Measurements from ENCODE around the gene TMEM140.
"Not testable (repeated sequence)": the region's sequence is repeated elsewhere in the genome, so short reads cannot be mapped to it uniquely, and the experiment has no call there.

Gene TMEM140

GRCh38 chr7:135201350-135201749, 53.5 kb downstream of the TMEM140 start:
- no peak overlapping the region for H3K4me3 ChIP-seq (ENCODE audit: low read length)
- peaks cover 3% of the 10 kb centered on the region for H3K4me1 ChIP-seq (ENCODE audit: control insufficient read depth, low read depth, low read length)
- H3K36me3 ChIP-seq (ENCODE audit: control insufficient read depth, low read depth, low read length) = peaks cover 3% of the 10 kb centered on the region
- H3K27me3 ChIP-seq (ENCODE audit: control insufficient read depth, insufficient read depth, low read length) = no peaks in the 10 kb centered on the region
- no peak overlapping the region for H3K9ac ChIP-seq (ENCODE audit: low read length)
- no peak overlapping the region for H3K27ac ChIP-seq (ENCODE audit: low read length)
- no peaks in the 10 kb centered on the region for H3K9me3 ChIP-seq (ENCODE audit: control insufficient read depth, low read depth, low read length)

DNA sequence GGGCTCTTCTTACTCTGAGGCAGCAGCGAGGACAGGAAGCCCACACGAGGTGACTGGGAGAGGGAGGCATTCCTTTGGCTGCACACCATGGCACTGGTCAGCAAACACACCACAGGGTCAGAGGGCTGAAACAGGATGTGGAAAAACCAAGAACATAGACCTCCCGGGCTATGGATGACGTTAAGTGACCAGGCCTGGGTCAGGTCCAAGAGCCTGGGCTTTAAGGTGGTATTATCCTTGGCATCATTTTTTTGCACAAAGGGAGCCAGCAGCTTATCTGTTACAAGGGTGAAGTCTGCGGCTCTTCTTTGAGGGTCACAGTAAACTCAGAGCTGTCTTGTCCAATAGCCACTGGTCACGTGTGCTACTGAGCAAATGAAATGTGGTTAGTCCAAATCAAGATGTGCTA, 56.5 kb downstream of the TMEM140 start:
- peaks cover 3% of the 10 kb centered on the region for H3K4me1 ChIP-seq (ENCODE audit: control insufficient read depth, low read depth, low read length)
- no peaks in the 10 kb centered on the region for H3K27me3 ChIP-seq (ENCODE audit: control insufficient read depth, insufficient read depth, low read length)
- H3K27ac ChIP-seq (ENCODE audit: low read length) = no peak overlapping the region
- no peak overlapping the region for H3K9ac ChIP-seq (ENCODE audit: low read length)
- no peak overlapping the region for H3K4me3 ChIP-seq (ENCODE audit: low read length)
- H3K9me3 ChIP-seq (ENCODE audit: control insufficient read depth, low read depth, low read length) = no peaks in the 10 kb centered on the region
- peaks cover 2% of the 10 kb centered on the region for H3K36me3 ChIP-seq (ENCODE audit: control insufficient read depth, low read depth, low read length)

GRCh38 chr7:135204876-135205275, 57.0 kb downstream of the TMEM140 start:
- no peak overlapping the region for H3K9ac ChIP-seq (ENCODE audit: low read length)
- no peaks in the 10 kb centered on the region for H3K4me1 ChIP-seq (ENCODE audit: control insufficient read depth, low read depth, low read length)
- H3K4me3 ChIP-seq (ENCODE audit: low read length) = no peak overlapping the region
- no peaks in the 10 kb centered on the region for H3K27me3 ChIP-seq (ENCODE audit: control insufficient read depth, insufficient read depth, low read length)
- H3K27ac ChIP-seq (ENCODE audit: low read length) = no peak overlapping the region
- H3K36me3 ChIP-seq (ENCODE audit: control insufficient read depth, low read depth, low read length) = no peaks in the 10 kb centered on the region
- H3K9me3 ChIP-seq (ENCODE audit: control insufficient read depth, low read depth, low read length) = no peaks in the 10 kb centered on the region

DNA sequence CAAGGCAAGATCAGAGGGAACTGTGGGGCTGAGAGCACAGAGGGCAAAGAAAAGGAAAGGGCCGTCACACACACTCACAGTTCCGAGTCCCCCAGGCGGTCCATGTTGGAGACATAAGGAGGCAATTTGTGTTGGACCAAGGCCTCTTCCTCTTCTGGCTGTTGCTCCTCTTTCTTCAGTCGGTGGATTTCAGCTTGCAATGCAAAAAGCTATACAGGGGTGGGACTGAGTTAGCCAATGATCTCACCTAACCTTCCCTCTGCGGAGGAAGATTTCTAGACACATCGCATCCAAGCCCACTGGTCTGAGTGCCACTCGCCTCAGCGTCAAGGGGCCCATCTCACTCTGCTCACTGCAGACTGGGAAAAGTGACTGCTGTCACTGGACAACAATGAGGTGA, 58.0 kb downstream of the TMEM140 start:
- no peaks in the 10 kb centered on the region for H3K36me3 ChIP-seq (ENCODE audit: control insufficient read depth, low read depth, low read length)
- H3K4me1 ChIP-seq (ENCODE audit: control insufficient read depth, low read depth, low read length) = no peaks in the 10 kb centered on the region
- no peak overlapping the region for H3K4me3 ChIP-seq (ENCODE audit: low read length)
- H3K9me3 ChIP-seq (ENCODE audit: control insufficient read depth, low read depth, low read length) = no peaks in the 10 kb centered on the region
- peaks cover 8% of the 10 kb centered on the region for H3K27me3 ChIP-seq (ENCODE audit: control insufficient read depth, insufficient read depth, low read length)
- no peak overlapping the region for H3K27ac ChIP-seq (ENCODE audit: low read length)
- no peak overlapping the region for H3K9ac ChIP-seq (ENCODE audit: low read length)

GRCh38 chr7:135206941-135207391, 59.1 kb downstream of the TMEM140 start:
- no peaks in the 10 kb centered on the region for H3K4me1 ChIP-seq (ENCODE audit: control insufficient read depth, low read depth, low read length)
- H3K9ac ChIP-seq (ENCODE audit: low read length) = no peak overlapping the region
- H3K36me3 ChIP-seq (ENCODE audit: control insufficient read depth, low read depth, low read length) = no peaks in the 10 kb centered on the region
- peaks cover 9% of the 10 kb centered on the region for H3K27me3 ChIP-seq (ENCODE audit: control insufficient read depth, insufficient read depth, low read length)
- H3K4me3 ChIP-seq (ENCODE audit: low read length) = no peak overlapping the region
- no peak overlapping the region for H3K27ac ChIP-seq (ENCODE audit: low read length)
- H3K9me3 ChIP-seq (ENCODE audit: control insufficient read depth, low read depth, low read length) = no peaks in the 10 kb centered on the region

DNA sequence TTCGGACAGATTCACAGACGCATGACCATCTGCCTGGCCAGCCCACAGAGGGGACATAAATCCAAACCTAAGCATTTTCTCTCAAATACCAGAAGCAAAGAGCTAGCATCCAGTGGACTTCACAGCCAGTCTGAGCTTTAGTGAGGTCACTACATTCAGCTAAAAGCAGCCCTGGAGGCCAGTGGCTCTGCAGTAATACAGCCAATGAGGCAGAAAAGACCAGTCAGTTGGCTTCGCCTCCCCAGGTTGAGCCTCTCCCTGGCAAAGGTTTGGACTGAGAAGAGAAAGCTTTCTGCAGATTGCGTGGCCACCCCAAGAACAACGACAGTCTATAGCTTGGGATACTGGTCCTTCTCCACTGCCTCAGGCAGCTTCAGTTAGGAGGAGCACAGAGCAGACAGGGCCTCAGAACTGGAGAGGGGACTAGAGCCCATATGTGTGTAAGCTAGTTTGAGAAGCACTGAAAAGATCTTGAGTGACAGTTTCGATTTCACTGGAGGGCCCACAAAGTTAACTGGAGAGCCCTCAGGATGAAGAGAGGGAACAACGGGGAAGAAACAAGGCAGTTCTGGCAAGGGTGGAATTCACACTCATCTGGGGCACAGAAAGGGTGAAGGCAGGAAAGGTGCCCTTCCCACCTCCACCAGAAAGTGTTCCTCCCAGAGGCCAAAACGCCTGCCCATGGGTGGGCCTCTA, 59.7 kb downstream of the TMEM140 start:
- Histone ChIP-seq H3K4me3 (ENCODE audit: low read length) (no peak overlapping the region), H3K27me3 (ENCODE audit: control insufficient read depth, insufficient read depth, low read length) (peaks cover 9% of the 10 kb centered on the region), H3K4me1 (ENCODE audit: control insufficient read depth, low read depth, low read length) (no peaks in the 10 kb centered on the region), H3K27ac (ENCODE audit: low read length) (no peak overlapping the region), H3K36me3 (ENCODE audit: control insufficient read depth, low read depth, low read length) (no peaks in the 10 kb centered on the region), H3K9me3 (ENCODE audit: control insufficient read depth, low read depth, low read length) (no peaks in the 10 kb centered on the region), H3K9ac (ENCODE audit: low read length) (no peak overlapping the region)

- Histone ChIP-seq H3K27me3 (ENCODE audit: control insufficient read depth, insufficient read depth, low read length) (peaks cover 9% of the 10 kb centered on the region), H3K9me3 (ENCODE audit: control insufficient read depth, low read depth, low read length) (no peaks in the 10 kb centered on the region), H3K4me3 (ENCODE audit: low read length) (no peak overlapping the region), H3K27ac (ENCODE audit: low read length) (no peak overlapping the region), H3K9ac (ENCODE audit: low read length) (no peak overlapping the region), H3K36me3 (ENCODE audit: control insufficient read depth, low read depth, low read length) (no peaks in the 10 kb centered on the region), H3K4me1 (ENCODE audit: control insufficient read depth, low read depth, low read length) (no peaks in the 10 kb centered on the region)
Observed at GRCh38 chr7:135208102-135208793, 60.4 kb downstream of the TMEM140 start.

DNA sequence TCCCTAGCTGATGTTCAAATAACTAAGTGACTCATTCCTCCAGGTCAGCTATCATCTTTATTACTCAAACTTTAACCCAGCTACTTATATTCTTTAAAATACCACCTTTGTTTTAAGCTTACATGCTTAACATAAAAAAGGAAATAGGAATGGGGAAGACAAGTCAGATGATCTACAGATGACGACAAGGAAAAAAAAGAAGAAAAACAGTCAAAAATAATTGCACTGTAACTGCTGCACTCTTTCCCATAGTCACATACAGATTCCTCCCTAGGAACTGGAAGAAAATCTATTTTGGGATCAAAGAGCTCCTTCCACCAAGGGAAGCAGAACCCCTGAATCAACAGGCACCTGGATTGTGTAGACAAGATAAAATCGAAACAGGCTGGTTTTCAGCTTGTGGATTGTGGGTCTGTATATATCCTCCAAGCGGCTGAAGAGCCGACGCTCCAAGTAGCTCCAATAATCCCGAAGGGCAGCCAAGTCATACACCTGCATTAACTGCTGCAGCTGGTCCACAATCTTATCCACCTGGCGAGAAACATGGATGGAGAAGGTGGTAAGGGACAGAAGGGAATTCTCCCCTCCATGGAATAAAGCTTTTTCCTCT, 61.5 kb downstream of the TMEM140 start:
- H3K9me3 ChIP-seq (ENCODE audit: control insufficient read depth, low read depth, low read length) = no peaks in the 10 kb centered on the region
- H3K9ac ChIP-seq (ENCODE audit: low read length) = no peak overlapping the region
- peaks cover 9% of the 10 kb centered on the region for H3K27me3 ChIP-seq (ENCODE audit: control insufficient read depth, insufficient read depth, low read length)
- H3K36me3 ChIP-seq (ENCODE audit: control insufficient read depth, low read depth, low read length) = no peaks in the 10 kb centered on the region
- H3K27ac ChIP-seq (ENCODE audit: low read length) = no peak overlapping the region
- no peaks in the 10 kb centered on the region for H3K4me1 ChIP-seq (ENCODE audit: control insufficient read depth, low read depth, low read length)
- no peak overlapping the region for H3K4me3 ChIP-seq (ENCODE audit: low read length)

- H3K9ac ChIP-seq (ENCODE audit: low read length) = peak overlapping the region; percentile 58
- H3K27ac ChIP-seq (ENCODE audit: low read length) = no peak overlapping the region
- H3K36me3 ChIP-seq (ENCODE audit: control insufficient read depth, low read depth, low read length) = no peaks in the 10 kb centered on the region
- no peaks in the 10 kb centered on the region for H3K9me3 ChIP-seq (ENCODE audit: control insufficient read depth, low read depth, low read length)
- H3K27me3 ChIP-seq (ENCODE audit: control insufficient read depth, insufficient read depth, low read length) = peaks cover 9% of the 10 kb centered on the region
- peak overlapping the region; percentile 66 for H3K4me3 ChIP-seq (ENCODE audit: low read length)
- H3K4me1 ChIP-seq (ENCODE audit: control insufficient read depth, low read depth, low read length) = no peaks in the 10 kb centered on the region
Observed at GRCh38 chr7:135210888-135211178, 63.0 kb downstream of the TMEM140 start.

DNA sequence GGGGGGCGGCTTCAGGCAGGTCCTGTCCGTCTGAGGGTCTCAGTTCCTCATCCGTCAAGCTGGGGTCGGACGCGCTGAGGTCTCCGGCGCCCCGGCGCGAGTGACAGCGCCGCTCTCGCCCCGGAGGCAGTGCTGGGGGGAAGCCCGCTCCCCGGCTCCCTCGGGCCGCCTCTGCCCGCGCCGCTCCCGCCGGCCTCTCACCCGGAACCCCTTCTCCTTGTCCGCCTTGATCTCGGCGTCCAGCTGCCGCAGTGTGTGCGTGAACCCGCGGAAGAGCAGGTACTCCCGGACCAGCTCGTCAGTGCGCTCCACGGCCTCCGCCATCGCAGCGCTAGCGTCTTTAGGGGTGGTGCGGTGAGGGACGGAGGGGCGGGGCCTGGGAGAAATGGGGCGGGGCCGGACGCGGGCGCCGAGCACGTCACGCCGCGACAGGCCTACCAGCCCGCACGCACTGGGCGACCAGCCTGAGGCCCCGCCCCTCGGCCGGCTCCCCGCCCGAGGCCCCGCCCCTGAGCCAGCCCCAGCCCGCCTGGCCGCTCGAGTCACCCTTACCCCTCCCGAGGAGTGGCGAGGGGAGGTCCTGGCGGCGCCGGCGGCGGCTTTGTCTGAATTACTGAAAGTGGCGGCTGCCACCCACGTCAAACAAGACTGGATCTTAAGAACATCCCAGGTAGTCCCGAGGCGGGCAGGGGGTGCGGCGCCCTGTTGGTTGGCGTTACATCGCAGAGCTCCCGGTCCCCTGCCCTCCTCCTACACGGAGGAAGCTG, 63.5 kb downstream of the TMEM140 start, which contains the start of gene WDR91:
Gene WDR91, minus strand, starts transcription at position 348 of the 767 bp plus-strand sequence. Its CDS starts 24 bp downstream, at position 324.
- Histone ChIP-seq H3K4me3 (ENCODE audit: low read length) (peak within 1 kb of the TSS; percentile 66), H3K27ac (ENCODE audit: low read length) (no peak within 1 kb of the TSS), H3K27me3 (ENCODE audit: control insufficient read depth, insufficient read depth, low read length) (peaks cover 9% of the 10 kb centered on the region), H3K9me3 (ENCODE audit: control insufficient read depth, low read depth, low read length) (no peaks in the 10 kb centered on the region), H3K4me1 (ENCODE audit: control insufficient read depth, low read depth, low read length) (no peaks in the 10 kb centered on the region), H3K9ac (ENCODE audit: low read length) (peak within 1 kb of the TSS; percentile 61), H3K36me3 (ENCODE audit: control insufficient read depth, low read depth, low read length) (no peaks in the 10 kb centered on the region)

DNA sequence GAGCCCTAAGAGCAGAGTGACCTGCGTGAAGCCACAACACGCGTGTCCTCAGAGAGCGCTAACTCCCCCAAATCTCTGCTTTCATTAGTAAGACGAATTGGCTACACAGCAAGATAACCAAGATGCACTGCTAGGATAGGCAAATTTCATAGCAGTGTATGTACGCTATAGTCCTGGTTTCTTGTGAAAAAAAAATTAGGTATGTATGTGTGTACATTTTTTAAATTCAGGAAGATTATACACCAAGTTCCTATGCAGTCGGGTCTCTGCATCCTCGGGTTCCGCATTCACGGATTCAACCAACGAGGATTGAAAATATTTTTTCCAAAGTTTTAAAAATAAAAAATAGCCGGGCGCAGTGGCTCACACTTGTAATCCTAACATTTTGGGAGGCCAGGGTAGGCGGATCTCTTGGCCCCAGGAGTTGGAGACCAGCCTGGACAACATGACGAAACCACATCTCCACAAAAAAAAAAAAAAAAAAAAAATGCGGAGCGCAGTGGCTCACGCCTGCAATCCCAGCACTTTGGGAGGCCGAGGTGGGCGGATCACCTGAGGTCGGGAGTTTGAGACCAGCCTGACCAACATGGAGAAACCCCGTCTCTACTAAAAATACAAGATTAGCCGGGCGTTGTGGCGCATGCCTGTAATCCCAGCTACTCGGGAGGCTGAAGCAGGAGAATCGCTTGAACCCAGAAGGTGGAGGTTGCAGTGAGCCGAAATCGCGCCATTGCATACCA, 64.2 kb downstream of the TMEM140 start:
- not testable (repeated sequence) for H3K9me3 ChIP-seq (ENCODE audit: control insufficient read depth, low read depth, low read length); H3K36me3 ChIP-seq (ENCODE audit: control insufficient read depth, low read depth, low read length); H3K4me1 ChIP-seq (ENCODE audit: control insufficient read depth, low read depth, low read length); H3K27me3 ChIP-seq (ENCODE audit: control insufficient read depth, insufficient read depth, low read length); H3K27ac ChIP-seq (ENCODE audit: low read length)
- Histone ChIP-seq H3K4me3 (ENCODE audit: low read length) (peak overlapping the region; percentile 66), H3K9ac (ENCODE audit: low read length) (peak overlapping the region; percentile 61)
